ENCODE data around the gene CD2AP.

GRCh38 chr6:47654255-47654654 is 176.7 kb downstream of the CD2AP start:
- TF ChIP-seq EP300 (IDR thresholded peaks at IDR 0.05): no peak
- TF ChIP-seq, protein P1, sequence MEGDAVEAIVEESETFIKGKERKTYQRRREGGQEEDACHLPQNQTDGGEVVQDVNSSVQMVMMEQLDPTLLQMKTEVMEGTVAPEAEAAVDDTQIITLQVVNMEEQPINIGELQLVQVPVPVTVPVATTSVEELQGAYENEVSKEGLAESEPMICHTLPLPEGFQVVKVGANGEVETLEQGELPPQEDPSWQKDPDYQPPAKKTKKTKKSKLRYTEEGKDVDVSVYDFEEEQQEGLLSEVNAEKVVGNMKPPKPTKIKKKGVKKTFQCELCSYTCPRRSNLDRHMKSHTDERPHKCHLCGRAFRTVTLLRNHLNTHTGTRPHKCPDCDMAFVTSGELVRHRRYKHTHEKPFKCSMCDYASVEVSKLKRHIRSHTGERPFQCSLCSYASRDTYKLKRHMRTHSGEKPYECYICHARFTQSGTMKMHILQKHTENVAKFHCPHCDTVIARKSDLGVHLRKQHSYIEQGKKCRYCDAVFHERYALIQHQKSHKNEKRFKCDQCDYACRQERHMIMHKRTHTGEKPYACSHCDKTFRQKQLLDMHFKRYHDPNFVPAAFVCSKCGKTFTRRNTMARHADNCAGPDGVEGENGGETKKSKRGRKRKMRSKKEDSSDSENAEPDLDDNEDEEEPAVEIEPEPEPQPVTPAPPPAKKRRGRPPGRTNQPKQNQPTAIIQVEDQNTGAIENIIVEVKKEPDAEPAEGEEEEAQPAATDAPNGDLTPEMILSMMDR (IDR thresholded peaks at IDR 0.05): no peak
- no peak for TF ChIP-seq POLR2AphosphoS5 (IDR thresholded peaks at IDR 0.05)

All from gastroesophageal sphincter (tissue), 3 donors.